HG02759 (cell line): Measurements from ENCODE around the gene DDX39B.
"Not testable (repeated sequence)": the region's sequence is repeated elsewhere in the genome, so short reads cannot be mapped to it uniquely, and the experiment has no call there.

Experiments used
- ATAC-seq: cut with Tn5 transposase; IDR thresholded peaks from one replicate; pipeline ENCODE4 v1.9.1; 2021; ENCODE audit warnings: mild to moderate bottlenecking, moderate library complexity; ENCODE audit not compliant: unreplicated experiment

DDX39B gene

GRCh38 chr6:31529329-31530150, 12.3 kb downstream of the DDX39B start:
- ATAC-seq = no peak

GRCh38 chr6:31528821-31529328, 12.9 kb downstream of the DDX39B start, which contains the start of gene MCCD1:
Gene MCCD1 (plus strand): TSS chr6:31528962. CDS start chr6:31529015, 53 bp downstream.
- ATAC-seq = no peak

- ATAC-seq = no peak
These were observed 13.5 kb downstream of the DDX39B start for GRCh38 chr6:31528307-31528777.

DNA sequence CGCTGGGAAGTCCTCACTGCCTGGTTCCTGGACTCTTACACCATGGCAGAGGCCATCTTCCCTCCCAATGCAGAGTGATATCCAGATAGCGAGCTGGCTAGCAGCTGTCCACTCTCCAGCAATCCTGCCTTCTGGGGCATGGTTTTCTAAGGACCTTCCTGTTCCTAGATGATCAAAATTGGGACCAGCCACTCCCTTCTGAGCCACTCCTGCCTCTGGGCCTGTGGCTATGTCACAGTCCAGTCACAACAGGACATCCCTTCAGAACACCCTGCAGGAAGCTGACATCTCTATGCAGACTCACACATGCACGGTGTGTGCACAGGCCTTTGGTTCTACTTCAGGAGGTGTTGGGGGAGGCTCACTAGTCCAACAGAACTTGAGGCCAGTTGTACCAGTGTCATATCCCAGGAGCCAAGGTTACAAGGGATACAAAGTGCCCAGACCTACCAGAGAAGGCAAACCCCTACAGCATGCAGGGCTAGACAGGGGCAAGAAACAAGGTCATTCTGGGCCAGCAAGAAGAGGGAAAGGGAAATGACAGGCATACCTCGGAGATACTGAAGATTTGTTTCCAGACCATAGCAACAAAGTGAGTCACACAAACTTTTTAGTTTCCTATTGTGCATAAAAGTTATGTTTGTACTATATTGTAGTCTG, 15.7 kb downstream of the DDX39B start:
- no peak for ATAC-seq

DNA sequence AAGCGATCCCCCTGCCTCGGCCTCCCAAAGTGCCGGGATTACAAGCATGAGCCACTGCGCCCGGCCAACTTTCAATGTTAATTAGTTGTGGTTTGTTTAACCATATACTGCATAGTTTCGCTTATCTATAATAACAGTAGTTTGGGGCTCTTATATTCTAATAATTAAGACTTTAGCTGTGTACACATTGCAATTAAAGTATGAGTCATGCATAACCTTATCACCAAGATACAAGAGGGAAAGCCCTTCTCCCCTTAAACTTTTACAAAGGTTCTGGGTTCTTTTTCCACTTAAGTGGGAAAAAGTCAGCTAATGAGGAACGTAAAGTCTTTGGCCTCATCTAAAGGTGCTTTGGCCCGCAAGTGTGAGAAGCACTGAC, 16.3 kb downstream of the DDX39B start:
- ATAC-seq = no peak

DNA sequence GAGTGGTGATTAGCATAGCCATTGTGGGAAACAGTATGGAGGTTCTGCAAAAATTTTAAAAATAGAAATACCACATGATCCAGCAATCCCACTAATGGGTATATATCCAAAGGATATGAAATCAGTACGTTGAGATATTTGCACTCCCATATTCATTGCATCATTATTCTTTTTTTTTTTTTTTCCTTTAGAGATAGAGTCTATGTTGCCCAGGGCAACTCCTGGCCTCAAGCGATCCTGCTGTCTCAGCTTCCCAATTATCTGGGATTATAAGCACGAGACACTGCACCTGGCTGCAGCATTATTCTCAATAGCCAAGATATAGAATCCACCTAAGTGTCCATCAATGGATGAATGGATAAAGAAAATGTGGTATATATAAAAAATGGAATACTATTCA, 20.0 kb downstream of the DDX39B start:
- ATAC-seq = no peak

GRCh38 chr6:31513456-31514165, 28.2 kb downstream of the DDX39B start:
- ATAC-seq = no peak

GRCh38 chr6:31510007-31510406, 31.8 kb downstream of the DDX39B start:
- no peak for ATAC-seq

DNA sequence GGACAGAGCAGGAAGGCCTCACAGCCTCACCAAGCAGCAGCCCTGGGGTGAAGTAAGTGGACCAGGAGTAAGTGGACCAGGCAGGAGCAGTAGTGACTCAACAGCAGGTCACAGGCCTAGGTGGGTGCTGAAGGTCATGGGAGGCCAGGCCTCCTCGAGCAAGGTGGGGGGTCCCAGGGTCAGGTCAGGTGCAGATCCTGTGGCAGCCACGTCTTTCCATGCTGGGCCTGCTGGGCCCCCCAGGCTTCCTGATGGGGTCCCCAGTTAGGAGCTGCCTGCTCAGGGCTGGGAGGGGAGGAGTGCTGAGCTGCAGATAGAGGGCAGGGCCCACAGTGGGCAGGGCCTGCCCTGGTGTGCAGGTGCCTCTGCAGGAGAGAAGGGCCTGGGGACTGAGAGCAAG, 32.8 kb downstream of the DDX39B start:
- not testable (repeated sequence) for ATAC-seq

GRCh38 chr6:31502586-31502985, 39.2 kb downstream of the DDX39B start:
- ATAC-seq = no peak

- ATAC-seq = not testable (repeated sequence)
These were observed 42.2 kb downstream of the DDX39B start for GRCh38 chr6:31499648-31500047.

DNA sequence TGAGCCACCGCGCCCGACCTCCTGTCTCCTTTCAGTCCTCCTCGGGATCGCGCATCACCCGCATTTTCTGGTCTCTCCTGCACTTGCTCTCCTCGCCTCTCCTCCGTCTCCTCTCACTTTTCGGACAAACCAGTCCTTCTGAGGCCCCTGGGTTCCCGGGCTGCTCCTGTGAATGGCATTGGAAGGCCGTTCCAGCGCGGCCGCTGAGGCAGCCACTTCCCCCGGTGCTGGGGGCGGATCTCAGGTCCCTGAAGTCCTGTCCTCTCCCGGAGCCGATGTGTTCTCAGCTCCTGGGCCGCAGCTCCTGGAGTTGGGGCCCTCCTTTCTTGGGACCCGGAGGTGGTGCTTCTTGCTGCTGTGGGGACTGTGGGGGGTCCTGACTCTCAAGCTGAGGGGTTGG, 43.1 kb downstream of the DDX39B start:
- no peak for ATAC-seq

DNA sequence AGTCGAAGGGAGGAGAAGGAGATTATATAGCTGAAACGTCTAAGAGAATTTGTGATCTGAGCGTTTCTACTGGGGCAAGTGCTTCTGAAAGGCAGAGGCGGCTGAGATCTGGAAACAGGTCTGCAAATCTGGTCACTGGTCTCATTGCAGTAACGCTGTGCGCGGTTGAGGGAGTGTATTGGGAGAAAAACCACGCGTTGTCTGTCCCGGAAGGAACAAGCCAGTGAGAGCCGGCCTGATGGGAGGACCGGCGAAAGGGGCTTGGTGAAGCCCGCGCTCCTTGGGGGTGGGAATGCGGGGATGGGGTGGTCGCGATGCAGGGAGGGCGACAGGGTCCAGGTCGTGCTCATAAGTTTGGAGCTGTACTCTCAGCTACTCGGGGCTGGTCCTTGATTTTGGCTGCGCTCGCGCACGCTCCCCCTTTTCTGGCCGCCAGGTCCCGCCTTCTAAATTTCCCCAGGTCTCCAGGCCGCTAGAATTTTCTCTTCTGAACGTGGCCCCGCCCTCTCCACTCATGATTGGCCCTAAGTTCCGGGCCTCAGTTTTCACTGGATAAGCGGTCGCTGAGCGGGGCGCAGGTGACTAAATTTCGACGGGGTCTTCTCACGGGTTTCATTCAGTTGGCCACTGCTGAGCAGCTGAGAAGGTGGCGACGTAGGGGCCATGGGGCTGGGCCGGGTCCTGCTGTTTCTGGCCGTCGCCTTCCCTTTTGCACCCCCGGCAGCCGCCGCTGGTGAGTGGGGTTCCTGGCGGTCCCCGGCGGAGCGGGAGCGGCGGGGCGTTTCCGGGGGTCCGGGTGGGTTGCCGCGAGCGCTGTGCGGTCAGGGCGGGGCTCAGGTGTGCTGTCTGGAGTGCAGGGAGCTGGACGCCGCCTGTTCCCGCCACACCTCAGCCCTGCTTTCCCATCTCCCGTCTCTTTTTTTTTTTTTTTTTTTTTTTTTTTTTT, 44.0 kb downstream of the DDX39B start, which contains the start of gene MICB:
Gene MICB, plus strand, starts transcription at position 615 of the 946 bp plus-strand sequence. Its CDS starts 49 bp downstream, at position 664.
- peak; percentile 59 for ATAC-seq

GRCh38 chr6:31496826-31497225, 45.0 kb downstream of the DDX39B start:
- ATAC-seq = not testable (repeated sequence)

DNA sequence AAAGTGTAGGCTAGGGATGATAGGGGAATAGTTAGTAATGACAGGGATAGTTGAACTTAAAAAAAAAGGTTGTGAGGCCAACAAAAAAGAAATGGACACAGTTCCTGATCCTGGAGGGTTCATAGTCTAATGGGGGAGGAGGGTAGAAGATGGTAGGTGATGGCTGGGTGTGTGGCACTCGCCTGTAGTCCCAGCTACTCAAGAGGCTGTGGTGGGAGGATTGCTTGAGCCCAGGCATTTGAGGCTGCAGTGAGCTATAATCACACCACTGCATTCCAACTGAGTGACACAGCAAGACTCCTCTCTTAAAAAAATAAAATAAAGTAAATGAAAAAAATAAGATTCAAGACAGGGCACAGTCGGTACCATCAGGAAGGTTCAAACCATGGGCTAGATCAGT, 46.2 kb downstream of the DDX39B start:
- ATAC-seq = no peak

- peak; percentile 62 for ATAC-seq
These were observed 47.7 kb downstream of the DDX39B start for GRCh38 chr6:31493875-31494694.

DNA sequence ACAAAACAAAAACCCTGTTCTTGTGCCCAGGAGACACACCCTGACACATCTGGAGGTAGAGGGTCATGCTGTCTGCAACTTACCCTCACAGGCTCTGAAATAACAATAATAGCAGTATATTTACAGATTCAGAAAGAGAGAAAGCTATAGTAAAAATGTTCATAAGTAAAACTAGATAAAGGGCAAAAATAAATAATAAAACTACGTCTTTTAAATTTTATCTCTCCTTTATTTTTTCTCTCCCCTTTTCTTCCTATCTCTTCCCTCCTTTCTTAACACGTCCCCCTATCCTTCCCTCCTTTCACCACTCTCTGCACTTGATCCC, 48.3 kb downstream of the DDX39B start:
- ATAC-seq = not testable (repeated sequence)

- no peak for ATAC-seq
These were observed 51.5 kb downstream of the DDX39B start for GRCh38 chr6:31490115-31490873.

DNA sequence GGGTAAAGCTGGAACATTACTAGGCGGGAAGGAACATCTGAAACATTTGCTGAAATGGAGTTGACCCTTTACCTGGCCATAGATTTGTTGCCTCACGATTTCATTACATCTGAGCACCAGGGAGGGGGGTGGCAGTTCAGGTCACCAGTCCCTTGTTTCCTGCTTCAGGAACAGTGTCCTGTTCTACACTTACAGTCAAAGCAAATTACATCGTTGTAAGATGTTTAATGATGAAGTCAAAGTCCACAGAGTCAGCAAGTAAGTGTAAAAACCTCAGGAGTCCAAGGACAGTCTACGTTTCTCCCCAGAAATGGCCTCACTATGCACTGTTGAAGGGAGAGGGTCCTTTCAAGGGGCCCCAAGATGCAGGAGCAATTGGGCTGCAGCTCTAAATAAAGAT, 52.7 kb downstream of the DDX39B start:
- no peak for ATAC-seq
